ENCODE data around the gene SURF2.

The SURF2 gene

DNA sequence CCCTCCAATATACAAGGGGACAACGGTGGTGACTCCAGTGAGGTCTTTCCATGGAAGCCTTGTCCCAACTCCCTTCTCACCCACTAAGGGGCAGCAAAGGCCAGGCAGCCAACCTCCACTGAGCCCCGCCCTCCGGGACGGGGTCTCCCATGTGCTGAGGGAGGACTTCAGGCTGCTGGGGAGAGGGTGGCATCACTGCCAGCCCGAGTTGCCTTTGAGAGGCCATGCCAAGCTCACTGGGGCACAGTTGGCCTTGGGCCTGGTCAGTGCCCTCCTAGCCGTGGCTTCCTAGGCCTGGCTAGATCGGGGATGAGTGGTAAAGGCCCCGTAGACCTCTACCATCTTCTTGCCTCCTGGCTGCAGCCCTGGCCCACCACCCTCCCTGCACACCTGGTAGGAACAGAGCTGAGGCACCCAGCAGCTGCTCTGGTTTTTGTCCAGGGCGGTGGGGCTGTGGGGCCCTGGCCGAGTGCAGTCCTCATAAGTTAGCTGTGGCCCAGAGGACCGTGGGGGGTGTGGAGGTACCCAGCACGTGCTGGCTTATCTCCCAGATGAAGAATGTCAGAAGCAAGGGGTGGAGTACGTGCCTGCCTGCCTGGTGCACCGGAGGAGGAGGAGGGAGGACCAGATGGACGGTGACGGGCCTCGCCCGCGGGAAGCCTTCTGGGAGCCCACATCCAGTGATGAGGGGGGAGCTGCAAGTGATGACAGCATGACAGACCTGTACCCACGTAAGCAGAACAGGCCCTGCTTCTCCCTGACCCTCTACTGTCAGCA lies 3.2 kb downstream of the SURF2 start:
- peak; percentile 37 for TF ChIP-seq RAD21 (IDR thresholded peaks at IDR 0.05; ENCODE audit: low read depth)
- TF ChIP-seq, protein P1, sequence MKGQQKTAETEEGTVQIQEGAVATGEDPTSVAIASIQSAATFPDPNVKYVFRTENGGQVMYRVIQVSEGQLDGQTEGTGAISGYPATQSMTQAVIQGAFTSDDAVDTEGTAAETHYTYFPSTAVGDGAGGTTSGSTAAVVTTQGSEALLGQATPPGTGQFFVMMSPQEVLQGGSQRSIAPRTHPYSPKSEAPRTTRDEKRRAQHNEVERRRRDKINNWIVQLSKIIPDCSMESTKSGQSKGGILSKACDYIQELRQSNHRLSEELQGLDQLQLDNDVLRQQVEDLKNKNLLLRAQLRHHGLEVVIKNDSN (IDR thresholded peaks at IDR 0.05), result no peak

DNA sequence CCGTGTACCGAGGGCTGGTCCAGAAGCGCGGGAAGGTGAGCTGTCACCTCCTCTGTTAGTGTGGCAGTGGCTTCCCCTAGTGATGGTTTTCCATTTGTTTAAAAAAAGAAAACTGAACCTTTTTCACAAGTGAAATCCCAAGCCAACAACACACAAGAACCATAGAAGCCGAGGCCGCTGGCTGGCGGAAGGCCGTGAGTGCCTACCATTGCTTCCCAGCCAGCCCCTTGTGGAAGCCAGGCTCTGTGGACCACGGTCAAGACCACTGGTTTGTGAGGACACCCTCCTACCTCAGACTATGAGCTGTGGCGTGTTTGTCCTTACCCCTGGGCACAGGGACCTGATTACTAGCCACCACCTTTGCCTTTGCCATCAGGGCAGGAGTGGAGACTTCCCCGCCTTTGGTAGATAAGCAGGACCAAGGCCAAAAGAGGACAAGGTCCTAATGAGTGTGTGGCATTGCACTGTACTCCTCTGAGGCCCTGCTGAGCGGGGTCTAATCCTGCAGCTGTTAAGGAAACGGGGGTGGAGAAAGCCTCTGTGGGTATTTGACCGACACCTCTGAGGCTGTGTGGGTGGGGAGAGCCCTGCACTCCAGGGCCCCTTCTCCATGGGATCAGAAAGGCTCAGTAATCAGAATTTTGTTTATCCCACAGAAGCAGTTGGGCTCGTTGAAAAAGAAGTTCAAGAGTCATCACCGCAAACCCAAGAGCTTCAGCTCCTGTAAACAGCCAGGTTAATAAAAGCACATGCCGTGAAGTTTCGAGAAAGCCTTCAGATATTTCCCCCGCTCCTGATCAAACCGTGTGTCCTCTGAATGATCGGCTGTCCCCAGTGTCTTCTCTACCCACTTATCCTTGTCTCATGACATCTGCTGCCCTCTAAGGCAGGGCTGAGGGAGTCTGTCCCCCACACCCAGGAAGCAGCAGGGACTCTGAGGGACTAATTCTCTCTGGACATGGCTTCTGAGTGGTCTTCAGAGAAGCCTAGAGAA lies 4.3 kb downstream of the SURF2 start:
- TF ChIP-seq EGR1 (IDR thresholded peaks at IDR 0.05) (no peak), TCF12 (IDR thresholded peaks at IDR 0.05; ENCODE audit: low read depth) (no peak), NFIC (IDR thresholded peaks at IDR 0.05) (no peak), CEBPB (IDR thresholded peaks at IDR 0.05) (no peak), FOXM1 (IDR thresholded peaks at IDR 0.05; ENCODE audit: borderline replicate concordance, low read depth) (no peak)
- TF ChIP-seq, protein P1 (IDR thresholded peaks at IDR 0.05), result no peak

DNA sequence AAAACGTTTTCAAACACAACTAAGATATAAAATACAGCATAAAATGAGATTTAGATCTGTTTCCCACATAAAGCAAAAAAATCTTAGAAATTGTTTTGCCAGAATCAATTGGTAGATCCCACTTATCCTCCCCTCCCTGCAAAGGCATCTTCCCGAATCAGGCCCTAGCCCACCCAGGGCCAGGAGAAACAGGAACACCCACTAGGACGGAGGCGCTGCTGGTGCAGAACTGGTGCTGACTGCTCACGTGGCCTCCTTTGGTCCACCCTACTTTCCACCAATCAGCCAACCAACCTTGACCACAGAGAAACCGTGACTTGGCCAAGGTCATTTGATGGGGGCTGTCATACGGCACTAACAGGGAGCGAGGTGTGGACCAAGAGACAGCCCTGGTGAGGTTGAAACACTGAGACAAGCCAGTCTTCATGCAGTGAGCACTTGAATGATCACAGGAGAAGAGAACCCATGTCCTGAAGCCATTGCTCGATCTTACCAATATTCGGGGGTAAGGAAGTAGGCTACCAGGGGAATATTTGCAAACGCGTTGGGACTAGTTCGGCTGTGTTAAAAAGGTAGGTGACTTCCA lies 5.2 kb downstream of the SURF2 start:
- TF ChIP-seq, protein P2, sequence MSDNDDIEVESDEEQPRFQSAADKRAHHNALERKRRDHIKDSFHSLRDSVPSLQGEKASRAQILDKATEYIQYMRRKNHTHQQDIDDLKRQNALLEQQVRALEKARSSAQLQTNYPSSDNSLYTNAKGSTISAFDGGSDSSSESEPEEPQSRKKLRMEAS (IDR thresholded peaks at IDR 0.05), result no peak
- TF ChIP-seq TCF12 (IDR thresholded peaks at IDR 0.05; ENCODE audit: low read depth) (no peak), CEBPB (IDR thresholded peaks at IDR 0.05) (no peak), EGR1 (IDR thresholded peaks at IDR 0.05) (no peak), CREB1 (IDR thresholded peaks at IDR 0.05; ENCODE audit: low read depth) (no peak), YY1 (IDR thresholded peaks at IDR 0.05; ENCODE audit: low read depth) (no peak), NFIC (IDR thresholded peaks at IDR 0.05) (no peak), FOXM1 (IDR thresholded peaks at IDR 0.05; ENCODE audit: borderline replicate concordance, low read depth) (no peak), RAD21 (IDR thresholded peaks at IDR 0.05; ENCODE audit: low read depth) (no peak), TEAD4 (IDR thresholded peaks at IDR 0.05) (no peak), TAF1 (IDR thresholded peaks at IDR 0.05; ENCODE audit: low read depth) (no peak), ZBTB7A (IDR thresholded peaks at IDR 0.05; ENCODE audit: low read depth) (no peak), EP300 (IDR thresholded peaks at IDR 0.05; ENCODE audit: borderline replicate concordance) (no peak)
- TF ChIP-seq, protein P3, sequence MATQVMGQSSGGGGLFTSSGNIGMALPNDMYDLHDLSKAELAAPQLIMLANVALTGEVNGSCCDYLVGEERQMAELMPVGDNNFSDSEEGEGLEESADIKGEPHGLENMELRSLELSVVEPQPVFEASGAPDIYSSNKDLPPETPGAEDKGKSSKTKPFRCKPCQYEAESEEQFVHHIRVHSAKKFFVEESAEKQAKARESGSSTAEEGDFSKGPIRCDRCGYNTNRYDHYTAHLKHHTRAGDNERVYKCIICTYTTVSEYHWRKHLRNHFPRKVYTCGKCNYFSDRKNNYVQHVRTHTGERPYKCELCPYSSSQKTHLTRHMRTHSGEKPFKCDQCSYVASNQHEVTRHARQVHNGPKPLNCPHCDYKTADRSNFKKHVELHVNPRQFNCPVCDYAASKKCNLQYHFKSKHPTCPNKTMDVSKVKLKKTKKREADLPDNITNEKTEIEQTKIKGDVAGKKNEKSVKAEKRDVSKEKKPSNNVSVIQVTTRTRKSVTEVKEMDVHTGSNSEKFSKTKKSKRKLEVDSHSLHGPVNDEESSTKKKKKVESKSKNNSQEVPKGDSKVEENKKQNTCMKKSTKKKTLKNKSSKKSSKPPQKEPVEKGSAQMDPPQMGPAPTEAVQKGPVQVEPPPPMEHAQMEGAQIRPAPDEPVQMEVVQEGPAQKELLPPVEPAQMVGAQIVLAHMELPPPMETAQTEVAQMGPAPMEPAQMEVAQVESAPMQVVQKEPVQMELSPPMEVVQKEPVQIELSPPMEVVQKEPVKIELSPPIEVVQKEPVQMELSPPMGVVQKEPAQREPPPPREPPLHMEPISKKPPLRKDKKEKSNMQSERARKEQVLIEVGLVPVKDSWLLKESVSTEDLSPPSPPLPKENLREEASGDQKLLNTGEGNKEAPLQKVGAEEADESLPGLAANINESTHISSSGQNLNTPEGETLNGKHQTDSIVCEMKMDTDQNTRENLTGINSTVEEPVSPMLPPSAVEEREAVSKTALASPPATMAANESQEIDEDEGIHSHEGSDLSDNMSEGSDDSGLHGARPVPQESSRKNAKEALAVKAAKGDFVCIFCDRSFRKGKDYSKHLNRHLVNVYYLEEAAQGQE (IDR thresholded peaks at IDR 0.05; ENCODE audit: low read depth), result no peak
- TF ChIP-seq, protein P1 (IDR thresholded peaks at IDR 0.05), result no peak

DNA sequence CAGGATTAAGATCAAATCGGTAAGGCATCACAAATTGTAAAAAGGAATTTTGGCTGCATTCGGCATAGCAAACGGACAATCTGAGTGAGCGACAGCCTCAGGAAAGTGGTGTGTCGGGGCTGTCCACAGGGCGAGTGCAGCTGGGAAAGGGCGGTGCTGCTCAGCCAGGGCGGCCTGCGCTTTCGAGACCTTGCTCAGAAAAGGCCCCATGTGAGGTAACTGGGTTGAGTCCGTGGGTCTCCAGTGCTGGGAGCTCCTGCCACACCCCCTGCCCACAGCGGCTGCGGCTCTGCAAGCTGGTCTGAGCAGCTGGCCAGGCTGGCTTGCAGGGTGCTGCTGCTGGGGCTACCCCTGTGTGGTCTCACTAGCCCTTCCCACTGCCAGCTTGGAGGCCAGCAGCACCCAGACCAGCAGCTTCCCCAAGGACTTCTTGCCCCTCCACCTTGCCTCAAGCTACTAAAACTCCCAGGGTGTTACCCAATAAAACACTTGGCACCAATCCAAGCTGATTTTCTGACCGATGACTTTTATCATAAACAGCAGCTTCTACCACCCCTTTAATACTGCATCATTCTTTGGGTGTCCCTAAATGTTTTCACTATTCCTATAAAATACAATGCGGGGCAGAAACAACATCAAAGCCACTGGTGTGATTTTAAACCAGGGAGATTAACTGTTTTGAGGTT lies 6.2 kb downstream of the SURF2 start:
- TF ChIP-seq TAF1 (IDR thresholded peaks at IDR 0.05; ENCODE audit: low read depth), result no peak
- TF ChIP-seq, protein P3 (IDR thresholded peaks at IDR 0.05; ENCODE audit: low read depth), result no peak
- TF ChIP-seq CEBPB (IDR thresholded peaks at IDR 0.05), result no peak
- peak; percentile 55 for TF ChIP-seq NFIC (IDR thresholded peaks at IDR 0.05)

DNA sequence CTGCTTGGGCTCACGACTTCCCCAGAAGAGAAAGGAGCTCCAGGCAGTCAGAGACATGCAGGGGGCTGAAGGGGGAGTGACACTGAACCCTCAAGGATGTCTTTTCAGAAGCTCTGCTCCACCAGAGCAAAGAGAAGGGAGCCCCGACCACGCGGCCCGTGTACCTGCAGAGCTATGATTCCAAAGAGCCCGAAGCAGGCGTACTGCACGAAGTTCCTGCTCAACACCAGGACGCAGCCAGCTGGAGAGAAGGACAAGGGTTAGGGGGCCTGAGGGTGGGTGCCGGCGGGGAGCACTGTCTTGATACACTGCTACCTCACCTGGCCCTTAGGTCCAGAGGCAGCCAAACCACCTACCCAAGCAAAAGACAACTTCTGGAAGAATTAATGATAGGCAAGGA lies 10.1 kb downstream of the SURF2 start:
- no peak for TF ChIP-seq TCF12 (IDR thresholded peaks at IDR 0.05; ENCODE audit: low read depth)
- no peak for TF ChIP-seq CREB1 (IDR thresholded peaks at IDR 0.05; ENCODE audit: low read depth)
- TF ChIP-seq, protein P3 (IDR thresholded peaks at IDR 0.05; ENCODE audit: low read depth), result no peak
- no peak for TF ChIP-seq EGR1 (IDR thresholded peaks at IDR 0.05)
- no peak for TF ChIP-seq TAF1 (IDR thresholded peaks at IDR 0.05; ENCODE audit: low read depth)
- no peak for TF ChIP-seq EP300 (IDR thresholded peaks at IDR 0.05; ENCODE audit: borderline replicate concordance)
- TF ChIP-seq RAD21 (IDR thresholded peaks at IDR 0.05; ENCODE audit: low read depth), result no peak
- TF ChIP-seq ZBTB7A (IDR thresholded peaks at IDR 0.05; ENCODE audit: low read depth), result no peak
- TF ChIP-seq, protein P2 (IDR thresholded peaks at IDR 0.05), result no peak
- no peak for TF ChIP-seq NFIC (IDR thresholded peaks at IDR 0.05)
- TF ChIP-seq FOXM1 (IDR thresholded peaks at IDR 0.05; ENCODE audit: borderline replicate concordance, low read depth), result no peak
- TF ChIP-seq YY1 (IDR thresholded peaks at IDR 0.05; ENCODE audit: low read depth), result no peak
- TF ChIP-seq, protein P1 (IDR thresholded peaks at IDR 0.05), result no peak
- no peak for TF ChIP-seq CEBPB (IDR thresholded peaks at IDR 0.05)
- TF ChIP-seq TEAD4 (IDR thresholded peaks at IDR 0.05), result no peak

All from Ishikawa (cell line).